ENCODE data around the gene STRADA. TPM values are rescaled to one million over a fixed set of nuclear protein-coding genes. Genes with fewer than 3 reads are reported as not detected.

STRADA gene
- polyA plus RNA-seq, 1 experiment, result 28.0 TPM

- no peaks in the 10 kb centered on the region for H3K27me3 ChIP-seq (ENCODE audit: control insufficient read depth, insufficient read depth, low read length)
- ChIA-PET POLR2A (no interaction called here), CTCF (no interaction called here)
- no peak for DNase-seq (ENCODE audit: low read depth, low spot score)
- H3K9me3 ChIP-seq (ENCODE audit: control insufficient read depth, insufficient read depth, low read length), result no peaks in the 10 kb centered on the region
- H3K27ac ChIP-seq (ENCODE audit: low read depth, low read length), result no peak overlapping the region
- no peak overlapping the region for H3K4me3 ChIP-seq (ENCODE audit: low read depth, low read length)
- no peak for TF ChIP-seq CTCF (IDR thresholded peaks at IDR 0.05; ENCODE audit: low read depth, low read length)
Observed at GRCh38 chr17:63718988-63719387, 22.6 kb downstream of the STRADA start.

- DNase-seq (ENCODE audit: low read depth, low spot score), result no peak
- ChIA-PET CTCF (no interaction called here), POLR2A (no interaction called here)
- no peak overlapping the region for H3K27ac ChIP-seq (ENCODE audit: low read depth, low read length)
- TF ChIP-seq CTCF (IDR thresholded peaks at IDR 0.05; ENCODE audit: low read depth, low read length), result no peak
- no peaks in the 10 kb centered on the region for H3K27me3 ChIP-seq (ENCODE audit: control insufficient read depth, insufficient read depth, low read length)
- H3K9me3 ChIP-seq (ENCODE audit: control insufficient read depth, insufficient read depth, low read length), result no peaks in the 10 kb centered on the region
- H3K4me3 ChIP-seq (ENCODE audit: low read depth, low read length), result no peak overlapping the region
Observed at GRCh38 chr17:63716426-63716825, 25.2 kb downstream of the STRADA start.

GRCh38 chr17:63714550-63715277 lies 26.9 kb downstream of the STRADA start:
- Histone ChIP-seq H3K27me3 (ENCODE audit: control insufficient read depth, insufficient read depth, low read length) (no peaks in the 10 kb centered on the region), H3K4me3 (ENCODE audit: low read depth, low read length) (no peak overlapping the region), H3K9me3 (ENCODE audit: control insufficient read depth, insufficient read depth, low read length) (no peaks in the 10 kb centered on the region), H3K27ac (ENCODE audit: low read depth, low read length) (no peak overlapping the region)
- DNase-seq (ENCODE audit: low read depth, low spot score), result no peak
- ChIA-PET POLR2A (interaction anchor here (1.1 kb wide), 1 partner anchor 93 kb away, joined by 4 read pairs; the partner anchor contains the start of gene MAP3K3), CTCF (interaction anchor here (1.7 kb wide), 1 partner anchor 17 kb away, joined by 4 read pairs; no protein-coding TSS in a partner anchor)
- TF ChIP-seq CTCF (IDR thresholded peaks at IDR 0.05; ENCODE audit: low read depth, low read length), result no peak

- POLR2A ChIA-PET, result no interaction called here
- no peak overlapping the region for H3K27ac ChIP-seq (ENCODE audit: low read depth, low read length)
- no peak for TF ChIP-seq CTCF (IDR thresholded peaks at IDR 0.05; ENCODE audit: low read depth, low read length)
- no peaks in the 10 kb centered on the region for H3K27me3 ChIP-seq (ENCODE audit: control insufficient read depth, insufficient read depth, low read length)
- DNase-seq (ENCODE audit: low read depth, low spot score), result no peak
- no peaks in the 10 kb centered on the region for H3K9me3 ChIP-seq (ENCODE audit: control insufficient read depth, insufficient read depth, low read length)
- no peak overlapping the region for H3K4me3 ChIP-seq (ENCODE audit: low read depth, low read length)
- CTCF ChIA-PET, result interaction anchor here (1.3 kb wide), 1 partner anchor 284 kb away, joined by 3 read pairs; no protein-coding TSS in a partner anchor
Observed at GRCh38 chr17:63709110-63709509, 32.5 kb downstream of the STRADA start.

GRCh38 chr17:63707151-63707550 lies 34.4 kb downstream of the STRADA start:
- ChIA-PET POLR2A (no interaction called here), CTCF (interaction anchor here (0.6 kb wide), 1 partner anchor 56 kb away, joined by 4 read pairs; no protein-coding TSS in a partner anchor)
- H3K9me3 ChIP-seq (ENCODE audit: control insufficient read depth, insufficient read depth, low read length), result no peaks in the 10 kb centered on the region
- DNase-seq (ENCODE audit: low read depth, low spot score), result no peak
- no peaks in the 10 kb centered on the region for H3K27me3 ChIP-seq (ENCODE audit: control insufficient read depth, insufficient read depth, low read length)
- no peak overlapping the region for H3K4me3 ChIP-seq (ENCODE audit: low read depth, low read length)
- H3K27ac ChIP-seq (ENCODE audit: low read depth, low read length), result no peak overlapping the region
- TF ChIP-seq CTCF (IDR thresholded peaks at IDR 0.05; ENCODE audit: low read depth, low read length), result no peak
